Activated T-helper 1 cell treated with Interleukin-2 at 50 U/mL for 16 hours (primary cell): ENCODE data around the gene CIART.
"Not testable (repeated sequence)": the region's sequence is repeated elsewhere in the genome, so short reads cannot be mapped to it uniquely, and the experiment has no call there.

Experiments used
- DNase-seq: peaks from one replicate; pipeline ENCODE4 v3.0.0-alpha.2; 2020; ENCODE audit warnings: low read depth

Gene CIART

GRCh38 chr1:150309758-150310508 is 27.6 kb downstream of the CIART start:
- DNase-seq, result no peak

GRCh38 chr1:150311762-150312161 is 29.4 kb downstream of the CIART start:
- DNase-seq, result no peak

DNA sequence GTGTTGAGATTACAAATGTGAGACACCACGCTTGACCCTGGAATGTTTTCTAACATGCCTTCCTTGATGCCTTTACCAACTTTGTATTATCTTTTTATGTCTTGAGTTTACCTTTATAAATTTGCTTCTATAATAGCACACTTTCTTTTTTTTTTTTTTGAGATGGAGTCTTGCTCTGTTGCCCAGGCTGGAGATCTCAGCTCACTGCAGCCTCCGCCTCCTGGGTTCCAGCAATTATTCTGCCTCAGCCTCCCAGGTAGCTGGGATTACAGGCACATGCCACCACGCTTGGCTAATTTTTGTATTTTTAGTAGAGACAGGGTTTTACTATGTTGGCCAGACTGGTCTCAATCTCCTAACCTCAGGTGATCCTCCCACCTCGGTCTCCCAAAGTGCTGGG is 32.3 kb downstream of the CIART start:
- not testable (repeated sequence) for DNase-seq

GRCh38 chr1:150320667-150320978 is 38.3 kb downstream of the CIART start:
- no peak for DNase-seq

DNA sequence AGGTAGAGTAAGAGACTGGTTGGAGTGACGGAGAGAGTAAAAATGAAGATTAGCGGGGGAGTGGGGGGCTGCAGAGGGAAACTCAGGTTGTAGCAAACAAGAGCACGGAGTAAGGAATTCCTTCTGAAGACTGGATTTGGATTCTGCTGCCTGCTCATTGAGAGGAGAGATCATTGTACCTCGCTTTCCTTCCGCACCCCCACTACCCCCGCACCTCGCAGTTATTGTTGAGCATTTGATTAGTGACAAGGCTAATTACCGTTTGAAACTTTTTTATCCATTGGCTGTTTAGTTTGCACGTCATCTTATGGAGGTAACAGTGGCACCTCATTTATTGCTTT is 39.4 kb downstream of the CIART start:
- DNase-seq, result no peak

DNA sequence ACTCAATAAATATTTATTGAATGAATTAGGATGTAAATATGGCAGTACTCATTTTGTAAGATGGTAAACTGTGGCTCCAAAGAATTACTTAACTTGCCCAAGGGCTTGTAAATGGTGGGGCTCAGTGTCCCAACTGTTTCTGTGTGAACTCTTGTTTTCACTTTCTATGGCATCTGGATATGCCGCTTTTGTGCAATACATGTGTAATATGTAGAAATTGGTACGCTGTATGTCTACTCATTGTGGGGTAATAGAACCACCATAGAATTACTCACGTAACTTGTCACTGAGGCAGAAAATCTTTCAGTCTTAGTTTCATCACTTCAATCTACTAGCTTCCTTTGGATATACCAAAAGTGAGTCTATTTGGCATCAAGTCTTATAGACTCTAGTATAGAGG is 40.0 kb downstream of the CIART start:
- no peak for DNase-seq

DNA sequence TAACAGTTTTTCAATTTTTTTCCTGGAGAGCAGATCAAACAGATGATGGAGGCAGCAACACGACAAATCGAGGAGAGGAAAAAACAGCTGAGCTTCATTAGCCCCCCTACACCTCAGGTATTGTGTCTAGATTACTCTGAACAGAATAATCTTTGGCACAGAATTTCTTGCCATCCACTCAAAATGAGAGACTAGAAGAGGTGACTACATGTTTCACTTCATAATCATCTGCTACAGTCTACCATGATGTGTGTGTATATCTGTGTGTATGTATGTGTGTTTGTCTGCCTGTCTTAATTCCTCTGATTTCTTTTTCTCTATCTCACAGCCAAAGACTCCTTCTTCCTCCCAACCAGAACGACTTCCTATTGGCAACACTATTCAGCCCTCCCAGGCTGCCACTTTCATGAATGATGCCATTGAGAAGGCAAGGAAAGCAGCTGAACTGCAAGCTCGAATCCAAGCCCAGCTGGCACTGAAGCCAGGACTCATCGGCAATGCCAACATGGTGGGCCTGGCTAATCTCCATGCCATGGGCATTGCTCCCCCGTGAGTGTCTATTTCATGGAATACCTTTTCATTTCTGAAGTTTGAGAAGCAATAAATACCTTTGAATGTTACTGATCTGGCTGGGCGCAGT is 50.4 kb downstream of the CIART start:
- no peak for DNase-seq
